ENCODE results near the gene VASP. TPM values are rescaled to one million over a fixed set of nuclear protein-coding genes. Genes with fewer than 3 reads are reported as not detected.

Gene VASP
- total and polyA plus RNA-seq, 11 donors, result 31.2 to 106 (median 49.5) TPM

- Histone ChIP-seq H3K4me1 (peaks cover under 1 to 49% (median 7%) of the 10 kb centered on the region in 12 donors), H3K27me3 (peaks cover 0 to 12% (median 7%) of the 10 kb centered on the region in 9 donors), H3K36me3 (no peaks in the 10 kb centered on the region), H3K4me3 (no peak overlapping the region), H3K27ac (no peak overlapping the region), H3K9me3 (no peaks in the 10 kb centered on the region)
- WGBS, 4 donors, result 83 to 90% (median 88%) methylated on average over 9 of the region's 9 CpGs
- no peak for TF ChIP-seq CTCF (IDR thresholded peaks at IDR 0.05)
- no peak for TF ChIP-seq POLR2A (IDR thresholded peaks at IDR 0.05)
- intact Hi-C loops (cut with DNase I), result no loop called here
- no peak for DNase-seq
- no peak for ATAC-seq
Measured at GRCh38 chr19:45503909-45504308, 3.4 kb upstream of the VASP start.

DNA sequence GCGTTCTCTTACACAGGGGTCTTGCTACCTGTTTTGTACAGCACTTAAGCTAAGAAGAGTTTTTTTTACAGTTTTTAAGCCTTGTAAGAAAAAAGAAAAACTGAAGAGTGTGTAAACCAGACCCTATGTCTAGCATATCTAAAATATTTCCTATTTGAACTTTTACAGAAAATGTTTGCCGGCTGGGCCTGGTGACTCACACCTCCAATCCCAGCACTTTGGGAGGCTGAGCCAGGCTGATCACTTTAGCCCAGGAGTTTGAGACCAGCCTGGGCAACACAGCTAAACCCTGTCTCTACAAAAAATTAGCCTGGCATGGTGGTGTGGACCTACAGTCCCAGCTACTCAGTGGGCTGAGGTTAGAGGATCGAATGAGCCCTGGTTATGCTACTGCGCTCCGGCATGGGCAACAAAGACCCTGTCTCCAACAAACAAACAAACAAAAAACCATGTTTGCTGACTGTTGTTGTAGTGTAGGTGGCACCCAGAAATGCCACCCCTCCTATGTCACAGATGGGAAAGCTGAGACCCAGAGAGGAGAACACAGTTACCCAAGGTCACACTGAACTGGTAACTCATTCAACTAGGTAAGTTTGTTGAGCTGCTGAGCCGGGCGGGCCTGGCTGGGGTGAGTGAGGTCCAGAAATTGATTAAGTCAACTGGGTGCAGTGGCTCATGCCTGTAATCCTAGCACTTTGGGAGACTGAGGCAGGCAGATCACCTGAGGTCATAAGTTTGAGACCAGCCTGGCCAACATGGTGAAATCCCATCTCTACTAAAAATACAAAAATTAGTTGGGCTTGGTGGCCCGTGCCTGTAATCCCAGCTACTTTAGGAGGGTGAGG is 1.9 kb upstream of the VASP start:
- H3K36me3 ChIP-seq, result peaks cover 0 to 2% (median 0%) of the 10 kb centered on the region in 9 donors
- intact Hi-C loops (cut with DNase I), result loop anchor here in 3 of 10 donors (5.0 kb wide), 3 partner anchors 77 to 187 kb away; partner anchors contain the start of genes OPA3 (in 2 of the 3), QPCTL (in 1 of the 3) and SNRPD2 (in 1 of the 3)
- WGBS, 4 donors, result 87 to 93% (median 89%) methylated on average over 8 of the region's 8 CpGs
- TF ChIP-seq CTCF (IDR thresholded peaks at IDR 0.05) (no peak), POLR2A (IDR thresholded peaks at IDR 0.05) (no peak)
- H3K27me3 ChIP-seq, result peaks cover 0 to under 1% (median 0%) of the 10 kb centered on the region in 9 donors
- peaks cover 0 to 47% (median 12%) of the 10 kb centered on the region in 12 donors for H3K4me1 ChIP-seq
- ATAC-seq (no peak), DNase-seq (no peak)
- peak overlapping the region in 1 of 12 donors; percentile 100 for H3K4me3 ChIP-seq
- peak overlapping the region in 8 of 12 donors; percentile 9 to 99 (median 97) for H3K27ac ChIP-seq
- no peaks in the 10 kb centered on the region for H3K9me3 ChIP-seq

DNA sequence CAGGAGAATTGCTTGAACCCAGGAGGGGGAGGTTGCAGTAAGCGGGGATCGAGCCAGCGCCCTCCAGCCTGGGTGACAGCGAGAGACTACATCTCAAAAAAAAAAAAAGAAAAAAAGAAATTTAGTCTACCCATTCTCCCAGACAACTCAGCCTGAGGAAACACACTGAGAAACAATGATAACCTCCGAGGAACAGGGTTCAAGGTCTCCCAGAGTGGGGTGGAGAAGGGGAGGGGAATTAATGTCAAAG is 1.4 kb upstream of the VASP start:
- Histone ChIP-seq H3K36me3 (peaks cover 0 to 8% (median 0%) of the 10 kb centered on the region in 9 donors), H3K9me3 (no peaks in the 10 kb centered on the region), H3K27me3 (no peaks in the 10 kb centered on the region), H3K4me3 (peak overlapping the region in 8 of 12 donors; percentile 78 to 100 (median 96)), H3K27ac (peak overlapping the region; percentile 9 to 99 (median 96)), H3K4me1 (peaks cover 0 to 50% (median 16%) of the 10 kb centered on the region in 12 donors)
- DNase-seq (no peak), ATAC-seq (no peak)
- 53 to 66% (median 66%) methylated on average over 5 of the region's 5 CpGs for whole genome bisulfite sequencing, 4 donors
- TF ChIP-seq CTCF (IDR thresholded peaks at IDR 0.05) (no peak), POLR2A (IDR thresholded peaks at IDR 0.05) (no peak)
- intact Hi-C loops (cut with DNase I), result loop anchor here in 3 of 10 donors (5.0 kb wide), 3 partner anchors 76 to 186 kb away; partner anchors contain the start of genes OPA3 (in 2 of the 3), QPCTL (in 1 of the 3) and SNRPD2 (in 1 of the 3)

Measured in heart left ventricle (tissue), 16 donors.